HG03521 (cell line): ENCODE data around the gene KCNE4.
"Not testable (repeated sequence)": the region's sequence is repeated elsewhere in the genome, so short reads cannot be mapped to it uniquely, and the experiment has no call there.

ENCODE experiments used
- ATAC-seq: cut with Tn5 transposase; IDR thresholded peaks from one replicate; pipeline ENCODE4 v1.9.1; 2021; ENCODE audit warnings: mild to moderate bottlenecking, moderate library complexity; ENCODE audit not compliant: unreplicated experiment

Gene KCNE4

GRCh38 chr2:223056701-223057418, 4.9 kb downstream of the KCNE4 start:
- ATAC-seq: no peak

GRCh38 chr2:223057569-223057968, 5.6 kb downstream of the KCNE4 start:
- ATAC-seq: no peak

- no peak for ATAC-seq
Measured at GRCh38 chr2:223058952-223059716, 7.1 kb downstream of the KCNE4 start.

GRCh38 chr2:223060201-223060825, 8.3 kb downstream of the KCNE4 start:
- ATAC-seq: no peak

GRCh38 chr2:223062396-223062795, 10.4 kb downstream of the KCNE4 start:
- no peak for ATAC-seq

GRCh38 chr2:223065107-223065506, 13.1 kb downstream of the KCNE4 start:
- ATAC-seq: no peak

GRCh38 chr2:223066721-223067120, 14.7 kb downstream of the KCNE4 start:
- ATAC-seq: no peak

GRCh38 chr2:223068071-223068470, 16.1 kb downstream of the KCNE4 start:
- no peak for ATAC-seq

- ATAC-seq: no peak
Measured at GRCh38 chr2:223069465-223069864, 17.5 kb downstream of the KCNE4 start.

GRCh38 chr2:223069988-223070387, 18.0 kb downstream of the KCNE4 start:
- ATAC-seq: no peak

- no peak for ATAC-seq
Measured at GRCh38 chr2:223071139-223071538, 19.1 kb downstream of the KCNE4 start.

GRCh38 chr2:223072826-223073225, 20.8 kb downstream of the KCNE4 start:
- no peak for ATAC-seq

- ATAC-seq: peak; percentile 79
Measured at GRCh38 chr2:223075301-223076270, 23.6 kb downstream of the KCNE4 start.

GRCh38 chr2:223076573-223076972, 24.6 kb downstream of the KCNE4 start:
- no peak for ATAC-seq

GRCh38 chr2:223078482-223078881, 26.5 kb downstream of the KCNE4 start:
- ATAC-seq: no peak

GRCh38 chr2:223079378-223079777, 27.4 kb downstream of the KCNE4 start:
- ATAC-seq: no peak

- no peak for ATAC-seq
Measured at GRCh38 chr2:223079925-223080324, 27.9 kb downstream of the KCNE4 start.

- ATAC-seq: not testable (repeated sequence)
Measured at GRCh38 chr2:223080790-223081360, 28.9 kb downstream of the KCNE4 start.

- ATAC-seq: no peak
Measured at GRCh38 chr2:223081789-223082188, 29.8 kb downstream of the KCNE4 start.

- ATAC-seq: no peak
Measured at GRCh38 chr2:223082706-223083105, 30.7 kb downstream of the KCNE4 start.
